HepG2 (cell line): ENCODE data around the gene TRPC4AP. TPM values are rescaled to one million over a fixed set of nuclear protein-coding genes. Genes with fewer than 3 reads are reported as not detected.

Experiments
- ATAC-seq: fragments of 200-7000 bp; cut with Tn5 transposase; 3 replicates; pipeline ENCODE4 v1.9.1; 2020; ENCODE audit warnings: mild to moderate bottlenecking, moderate library complexity
- BruUV-seq: library from RNA; stranded (reverse); fragments of 400-500 nt; replicated peaks from 2 replicates; lab custom pipeline; 2021; lab: Mats Ljungman, UMichigan
- CTCF ChIA-PET: fragments of 300-600 bp; formaldehyde crosslinking; extraction: SDS; loops from one replicate; lab custom pipeline; 2021; ENCODE audit warnings: low total read pairs, inconsistent platforms, low intra/inter-chr PET ratio; lab: Yijun Ruan, JAX
- POLR2A ChIA-PET: fragments of 350-600 bp; sonication (Branson Sonifier 250); formaldehyde crosslinking; loops from one replicate; lab custom pipeline; 2020; ENCODE audit warnings: antibody characterized with exemption, inconsistent platforms; lab: Yijun Ruan, JAX
- DNase-seq: peaks from one replicate; pipeline ENCODE4 v3.0.0-alpha.2; 2015; ENCODE audit warnings: low spot score
- FAIRE-seq: peaks from 3 replicates; lab custom pipeline; 2011; peaks lifted over from hg19 to GRCh38; lab: Jason Lieb, UNC
- H2AFZ ChIP-seq: one replicate; pipeline ENCODE4 v1.6.1; 2011; ENCODE audit warnings: low read length, inconsistent platforms
- H3K27ac ChIP-seq: fragments of 300-600 bp; 3 replicates; pipeline ENCODE4 v1.8.0; 2011; ENCODE audit warnings: mixed run types, mild to moderate bottlenecking, mixed read lengths, low read length, inconsistent platforms; ENCODE audit not compliant: insufficient read depth; ENCODE audit errors: extremely low read length
- H3K27me3 ChIP-seq, 2 experiments: fragments of 200-600 bp in 1 of 2; 2 replicates in 1 of 2; 3 replicates in 1 of 2; pipeline versions ENCODE4 v1.6.0 to v1.8.0; 2011; ENCODE audit warnings: low read length in 2 of 2, mild to moderate bottlenecking in 2 of 2, moderate library complexity in 2 of 2, inconsistent platforms in 1 of 2; ENCODE audit not compliant: insufficient read depth in 2 of 2, control insufficient read depth in 1 of 2
- H3K36me3 ChIP-seq, 2 experiments: fragments of 200-600 bp in 1 of 2; replicated peaks in 1 of 2; 2 replicates in 1 of 2; 3 replicates in 1 of 2; pipeline versions ENCODE4 v1.5.1 to v1.8.0; 2011; ENCODE audit warnings: low read length in 2 of 2, inconsistent platforms in 1 of 2; ENCODE audit not compliant: insufficient read depth in 2 of 2, control insufficient read depth in 1 of 2
- H3K4me1 ChIP-seq: 2 replicates; pipeline ENCODE4 v1.5.1; 2012; ENCODE audit warnings: low read length, inconsistent platforms; ENCODE audit not compliant: insufficient read depth
- H3K4me2 ChIP-seq: 2 replicates; pipeline ENCODE4 v1.6.0; 2011; ENCODE audit warnings: low read depth, low read length, inconsistent platforms
- H3K4me3 ChIP-seq, 3 experiments: fragments of 200-600 bp in 1 of 3; sonication (generic), shearing (Covaris generic) in 1 of 3; replicated peaks in 1 of 3; 2 replicates each; pipeline ENCODE4 v1.5.1; 2011 to 2016; ENCODE audit warnings: low read length in 3 of 3, inconsistent platforms in 2 of 3, low read depth in 2 of 3, mild to moderate bottlenecking in 2 of 3, control low read depth in 1 of 3, mixed read lengths in 1 of 3; ENCODE audit not compliant: insufficient read depth in 1 of 3
- H3K79me2 ChIP-seq: one replicate; pipeline ENCODE4 v1.6.1; 2011; ENCODE audit warnings: low read length, inconsistent platforms; ENCODE audit not compliant: insufficient read depth
- H3K9ac ChIP-seq: 2 replicates; pipeline ENCODE4 v1.6.0; 2011; ENCODE audit warnings: mild to moderate bottlenecking, low read depth, low read length, inconsistent platforms; ENCODE audit not compliant: insufficient read depth
- H3K9me3 ChIP-seq: 2 replicates; pipeline ENCODE4 v1.5.1; 2012; ENCODE audit warnings: mild to moderate bottlenecking, low read length
- H4K20me1 ChIP-seq: 2 replicates; pipeline ENCODE4 v1.6.0; 2011; ENCODE audit warnings: inconsistent platforms, mild to moderate bottlenecking, low read length, moderate library complexity; ENCODE audit not compliant: insufficient read depth
- ARHGAP35 ChIP-seq: sonication (generic); formaldehyde crosslinking; IDR thresholded peaks from 2 replicates; pipeline ENCODE4 v1.9.0; 2022; ENCODE audit warnings: mild to moderate bottlenecking, inconsistent platforms, moderate library complexity, missing genetic modification reagents, borderline replicate concordance
- BRCA1 ChIP-seq: sonication (generic); formaldehyde crosslinking; IDR thresholded peaks from 2 replicates; pipeline ENCODE4 v1.4.0; 2020; ENCODE audit warnings: missing genetic modification reagents
- DMTF1 ChIP-seq: sonication (generic); formaldehyde crosslinking; IDR thresholded peaks from 2 replicates; pipeline ENCODE4 v1.4.0; 2020; ENCODE audit warnings: mild to moderate bottlenecking, missing genetic modification reagents
- FIP1L1 ChIP-seq: fragments of 200-400 bp; formaldehyde crosslinking; IDR thresholded peaks from 2 replicates; pipeline ENCODE4 v1.6.1; 2018; ENCODE audit warnings: low read depth, mild to moderate bottlenecking, low read length, moderate library complexity, borderline replicate concordance; ENCODE audit not compliant: insufficient read depth
- KDM2A ChIP-seq: sonication (generic); formaldehyde crosslinking; IDR thresholded peaks from 2 replicates; pipeline ENCODE4 v1.4.0; 2020; ENCODE audit warnings: low read depth, missing genetic modification reagents, borderline replicate concordance
- MEIS2 ChIP-seq: sonication (generic); formaldehyde crosslinking; IDR thresholded peaks from 2 replicates; pipeline ENCODE4 v1.9.0; 2021; ENCODE audit warnings: mild to moderate bottlenecking, missing genetic modification reagents
- MLXIP ChIP-seq: sonication (generic); formaldehyde crosslinking; IDR thresholded peaks from 2 replicates; pipeline ENCODE4 v1.9.0; 2021; ENCODE audit warnings: missing genetic modification reagents, borderline replicate concordance
- NBN ChIP-seq: fragments of 450-650 bp; conservative IDR thresholded peaks from 2 replicates; pipeline ENCODE4 v1.6.1; 2017
- RBM22 ChIP-seq: fragments of 200-400 bp; formaldehyde crosslinking; optimal IDR thresholded peaks from 2 replicates; pipeline ENCODE3; 2017; ENCODE audit warnings: mild to moderate bottlenecking, low read length, moderate library complexity
- STAG1 ChIP-seq: sonication (generic); formaldehyde crosslinking; IDR thresholded peaks from 2 replicates; pipeline ENCODE4 v1.4.0; 2020; ENCODE audit warnings: missing genetic modification reagents
- YY1 ChIP-seq: IDR thresholded peaks from 2 replicates; pipeline ENCODE4 v1.6.1; 2011; ENCODE audit warnings: low read length, low read depth, moderate library complexity, mild to moderate bottlenecking; ENCODE audit not compliant: insufficient read depth, insufficient replicate concordance
- ZNF143 ChIP-seq: sonication (generic); formaldehyde crosslinking; IDR thresholded peaks from 2 replicates; pipeline ENCODE4 v1.4.0; 2020; ENCODE audit warnings: missing genetic modification reagents
- ZNF225 ChIP-seq: sonication (generic); formaldehyde crosslinking; IDR thresholded peaks from 2 replicates; pipeline ENCODE4 v1.4.0; 2020; ENCODE audit warnings: mild to moderate bottlenecking, missing genetic modification reagents
- ZNF33B ChIP-seq: sonication (generic); formaldehyde crosslinking; IDR thresholded peaks from 2 replicates; pipeline ENCODE4 v1.5.1; 2020; ENCODE audit warnings: mild to moderate bottlenecking, missing genetic modification reagents
- ZNF432 ChIP-seq: sonication (generic); formaldehyde crosslinking; IDR thresholded peaks from 2 replicates; pipeline ENCODE4 v1.5.0; 2020; ENCODE audit warnings: missing genetic modification reagents, mild to moderate bottlenecking, borderline replicate concordance
- ZNF574 ChIP-seq: sonication (generic); formaldehyde crosslinking; IDR thresholded peaks from 2 replicates; pipeline ENCODE4 v1.4.0; 2020; ENCODE audit warnings: missing genetic modification reagents
- ZNF605 ChIP-seq: sonication (generic); formaldehyde crosslinking; IDR thresholded peaks from 2 replicates; pipeline ENCODE4 v1.8.0; 2022; ENCODE audit warnings: mild to moderate bottlenecking, missing genetic modification reagents
- ZNF747 ChIP-seq: sonication (generic); formaldehyde crosslinking; IDR thresholded peaks from 2 replicates; pipeline ENCODE4 v1.8.1; 2023; ENCODE audit warnings: missing genetic modification reagents, mild to moderate bottlenecking, borderline replicate concordance
- WGBS: methylation state at CpG from one replicate; pipeline ENCODE4 v1.1.6; 2017; ENCODE audit warnings: low lambda C conversion rate; 5-methylcytosine and 5-hydroxymethylcytosine counted together
- in situ Hi-C: cut with HindIII; loops from 2 replicates; pipeline ENCODE4 v1.10.0; 2017; ENCODE audit warnings: low pct_unique_long_range_greater_than_20kb; ENCODE audit not compliant: extremely low pct_ligation_motif_present
- intact Hi-C: fragments of 100-400 bp; cut with micrococcal nuclease; formaldehyde crosslinking; loops from one replicate; pipeline ENCODE4 v1.10.0; 2022; ENCODE audit not compliant: unreplicated experiment
- polyA plus RNA-seq, 8 experiments: library from polyadenylated mRNA; depleted of rRNA in 3 of 8; stranded (reverse) in 7 of 8; unstranded in 1 of 8; fragments of >200 nt; fragmentation: Illumina TruSeq in 4 of 8; extraction: Trizol in 4 of 8; gene quantifications; 2 replicates each; pipeline versions ENCODE4 v1.2.1 to v1.2.3, GENCODE V29; 2011 to 2016; ENCODE audit warnings: low read depth in 4 of 8, missing spikeins in 1 of 8, mixed read lengths in 1 of 8; ENCODE audit not compliant: insufficient read depth in 1 of 8
- total RNA-seq, 5 experiments: library from RNA; depleted of rRNA; stranded (reverse); fragments of >200 nt; fragmentation: Illumina TruSeq; extraction: Trizol; gene quantifications; 2 replicates each; pipeline ENCODE4 v1.2.3, GENCODE V29; 2016; ENCODE audit warnings: low read depth in 1 of 5

TRPC4AP gene
- total and polyA plus RNA-seq, 2 of the 13 experiments (the other 11 are each of a cell fraction or from before 2014, with no cell fraction given), result 136 to 137 TPM

- H3K27ac ChIP-seq, result no peak overlapping the region
- FAIRE-seq (no peak), DNase-seq (no peak), ATAC-seq (no peak)
- ChIA-PET POLR2A (interaction anchor here (0.9 to 2.1 kb wide), 2 partner anchors 42 to 124 kb away, joined by 3 to 9 read pairs; partner anchors contain the start of genes GSS and MYH7B), CTCF (no interaction called here)
- H2AFZ ChIP-seq, result no peak overlapping the region
- no peak overlapping the region for H3K4me2 ChIP-seq
- H4K20me1 ChIP-seq, result no peaks in the 10 kb centered on the region; the same call in 1 of the 2 replicates
- H3K79me2 ChIP-seq, result no peaks in the 10 kb centered on the region
- H3K4me3 ChIP-seq, result no peak overlapping the region
- H3K36me3 ChIP-seq, result peaks cover 34 to 48% of the 10 kb centered on the region in 2 experiments
- intact Hi-C loops, result no loop called here
- BruUV-seq, result no TSS peak
- no peak overlapping the region for H3K9ac ChIP-seq
- no peaks in the 10 kb centered on the region for H3K9me3 ChIP-seq
- H3K27me3 ChIP-seq, result no peaks in the 10 kb centered on the region
- H3K4me1 ChIP-seq, result peaks cover 22% of the 10 kb centered on the region
- in situ Hi-C loops, result no loop called here
- WGBS, result 85% methylated on average over 2 of the region's 2 CpGs
- TF ChIP-seq ZNF605 (0 out of 2 replicates have a peak, but pooled peaks have one; percentile 54), MLXIP (CRISPR knock-in tag) (no peak), NBN (no peak), ZNF33B (CRISPR knock-in tag) (no peak), ZNF747 (CRISPR knock-in tag) (no peak), ZNF225 (CRISPR knock-in tag) (no peak), ARHGAP35 (CRISPR knock-in tag) (no peak), ZNF143 (0 out of 2 replicates have a peak, but pooled peaks have one; percentile 15), ZNF432 (CRISPR knock-in tag) (no peak), MEIS2 (CRISPR knock-in tag) (no peak), YY1 (no peak), STAG1 (CRISPR knock-in tag) (no peak), KDM2A (CRISPR knock-in tag) (no peak), DMTF1 (CRISPR knock-in tag) (no peak), ZNF574 (CRISPR knock-in tag) (0 out of 2 replicates have a peak, but pooled peaks have one; percentile 8), RBM22 (peak; percentile 63), FIP1L1 (no peak), BRCA1 (CRISPR knock-in tag) (no peak)
These were observed 94.8 kb downstream of the TRPC4AP start for GRCh38 chr20:34997774-34998173.
